ENCODE data around the gene VPS13D. TPM values are rescaled to one million over a fixed set of nuclear protein-coding genes. Genes with fewer than 3 reads are reported as not detected.

The VPS13D gene
- total and polyA plus RNA-seq, 2 experiments from 2014 or later = 10.7 to 34.9 TPM

DNA sequence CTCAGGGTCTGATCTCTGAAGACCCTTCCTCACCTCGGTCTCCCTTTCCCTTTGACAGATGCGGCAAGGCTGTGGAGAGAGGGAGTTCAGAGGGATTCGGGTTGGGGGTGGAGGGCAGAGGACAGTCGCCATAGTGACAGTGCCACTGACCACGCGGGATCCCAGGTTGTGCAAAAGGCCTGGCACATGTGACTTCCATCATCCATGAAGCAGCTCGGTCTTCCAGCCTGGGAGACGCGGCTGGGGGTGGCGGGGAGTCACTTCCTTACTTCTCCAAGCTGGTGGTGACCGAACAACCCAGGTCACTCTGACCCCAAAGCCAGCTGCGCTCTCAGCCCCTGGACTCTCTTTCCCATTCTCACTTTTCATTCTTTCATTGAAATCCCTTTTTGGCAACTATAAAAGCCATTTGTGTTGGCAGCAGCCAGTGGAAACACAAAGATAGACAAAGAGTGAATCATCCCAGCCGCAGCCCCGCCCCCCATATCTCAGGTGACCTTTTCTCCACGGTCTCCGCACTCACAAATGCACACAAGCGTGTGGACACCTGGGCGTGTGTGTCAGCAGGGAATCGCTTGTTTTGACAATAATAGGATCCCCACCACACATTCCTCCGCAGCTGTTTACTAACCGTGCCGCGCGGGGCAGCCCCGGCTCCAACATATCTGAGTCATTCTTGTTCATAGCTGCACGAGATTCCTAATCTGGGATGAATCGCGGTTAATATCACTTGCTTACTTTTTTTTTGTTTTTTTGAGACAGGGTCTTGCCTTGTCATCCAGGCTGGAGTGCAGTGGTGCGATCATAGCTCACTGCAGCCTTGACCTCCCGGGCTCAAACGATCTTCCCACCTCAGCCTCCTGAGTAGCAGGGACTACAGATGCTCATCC is 319.9 kb downstream of the VPS13D start (continued):
- TF ChIP-seq ETS1 (IDR thresholded peaks at IDR 0.05) = no peak
- no peak for TF ChIP-seq ZNF462 (CRISPR knock-in tag; IDR thresholded peaks at IDR 0.05)

DNA sequence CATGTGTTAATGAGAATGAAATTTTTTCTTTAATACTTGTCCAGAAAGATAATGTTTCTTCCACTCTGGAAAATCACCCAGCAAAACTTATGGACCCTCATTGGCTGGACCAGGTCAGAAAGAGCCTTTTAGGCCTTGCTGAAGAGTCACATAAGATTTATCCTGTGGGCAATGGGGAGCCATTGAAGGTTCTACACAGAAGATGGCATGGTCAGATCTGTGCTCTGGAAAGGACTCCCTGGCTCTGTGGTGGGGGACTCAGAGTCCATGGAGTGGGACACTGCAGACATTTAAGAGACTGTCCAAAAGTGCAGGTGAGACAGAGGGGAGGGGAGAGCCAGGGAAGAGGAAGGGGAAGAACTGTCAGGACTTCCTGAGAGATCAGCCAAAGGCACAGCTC is 321.8 kb downstream of the VPS13D start:
- Mint-ChIP-seq H3K4me3 (no peak overlapping the region), H3K27ac (no peak overlapping the region), H3K36me3 (ENCODE audit: low read depth) (peaks cover 2% of the 10 kb centered on the region; the same call in 2 of the 3 replicates), H3K27me3 (ENCODE audit: insufficient read depth, low read depth, poor library complexity) (peaks cover 18% of the 10 kb centered on the region), H3K4me1 (peaks cover 17% of the 10 kb centered on the region), H3K9me3 (peaks cover 2% of the 10 kb centered on the region)
- DNase-seq (ENCODE audit: low spot score) (no peak), ATAC-seq (no peak)
- Histone ChIP-seq H3K36me3 (ENCODE audit: insufficient read depth) (no peaks in the 10 kb centered on the region), H3K27ac (ENCODE audit: low read depth) (no peak overlapping the region), H4K20me1 (replicated peaks; ENCODE audit: insufficient read depth) (no peaks in the 10 kb centered on the region), H3K4me2 (no peak overlapping the region), H3K4me3 (no peak overlapping the region), H3K79me2 (replicated peaks; ENCODE audit: insufficient read depth) (no peaks in the 10 kb centered on the region), H3F3A (replicated peaks; ENCODE audit: low read depth) (no peaks in the 10 kb centered on the region), H3K4me1 (ENCODE audit: insufficient read depth) (peaks cover 2% of the 10 kb centered on the region; the same call in 1 of the 2 replicates), H3K9me2 (ENCODE audit: insufficient read depth) (no peaks in the 10 kb centered on the region), H3K27me3 (ENCODE audit: insufficient read depth) (no peaks in the 10 kb centered on the region), H2AFZ (no peak overlapping the region)
- no peak for TF ChIP-seq REST (IDR thresholded peaks at IDR 0.05; ENCODE audit: unreplicated experiment)

Measured in GM23338 (cell line).